Measurements from ENCODE around the gene FBLIM1. TPM values are rescaled to one million over a fixed set of nuclear protein-coding genes. Genes with fewer than 3 reads are reported as not detected.

FBLIM1 gene
- total RNA-seq, 1 experiment from 2014 or later = 25.6 TPM

- no peaks in the 10 kb centered on the region for H3K27me3 Mint-ChIP-seq (ENCODE audit: unreplicated experiment)
- CTCF ChIA-PET = interaction anchor here (0.6 kb wide), 1 partner anchor 65 kb away, joined by 3 read pairs; no protein-coding TSS in a partner anchor
- H3K4me3 Mint-ChIP-seq (ENCODE audit: low read depth, unreplicated experiment) = peak overlapping the region; percentile 39
- intact Hi-C loops (cut with micrococcal nuclease; ENCODE audit: unreplicated experiment) = loop anchor here (5.0 to 10.0 kb wide), 2 partner anchors 51 to 119 kb away; partner anchors contain the start of gene SPEN
- no peak for DNase-seq
- no peak for TF ChIP-seq CTCF (IDR thresholded peaks at IDR 0.05; ENCODE audit: unreplicated experiment)
- H3K27ac Mint-ChIP-seq (ENCODE audit: unreplicated experiment) = peak overlapping the region; percentile 96
- H3K4me1 Mint-ChIP-seq (ENCODE audit: low read depth, unreplicated experiment) = peaks cover 44% of the 10 kb centered on the region
- H3K36me3 Mint-ChIP-seq (ENCODE audit: insufficient read depth, unreplicated experiment) = peaks cover 50% of the 10 kb centered on the region
- H3K9me3 Mint-ChIP-seq (ENCODE audit: low read depth, unreplicated experiment) = no peaks in the 10 kb centered on the region
- no TSS peak for BruUV-seq (replicated peaks)
Observed at GRCh38 chr1:15796086-15796462, 37.5 kb downstream of the FBLIM1 start.

GRCh38 chr1:15797614-15798390 lies 39.2 kb downstream of the FBLIM1 start:
- Mint-ChIP-seq H3K4me3 (ENCODE audit: low read depth, unreplicated experiment) (peak overlapping the region; percentile 18), H3K36me3 (ENCODE audit: insufficient read depth, unreplicated experiment) (peaks cover 54% of the 10 kb centered on the region), H3K9me3 (ENCODE audit: low read depth, unreplicated experiment) (no peaks in the 10 kb centered on the region), H3K27ac (ENCODE audit: unreplicated experiment) (peak overlapping the region; percentile 96), H3K4me1 (ENCODE audit: low read depth, unreplicated experiment) (peaks cover 58% of the 10 kb centered on the region), H3K27me3 (ENCODE audit: unreplicated experiment) (no peaks in the 10 kb centered on the region)
- no peak for DNase-seq
- no TSS peak for BruUV-seq (replicated peaks)
- no peak for TF ChIP-seq CTCF (IDR thresholded peaks at IDR 0.05; ENCODE audit: unreplicated experiment)
- CTCF ChIA-PET = interaction anchor here (0.7 kb wide), 1 partner anchor 118 kb away, joined by 3 read pairs; no protein-coding TSS in a partner anchor
- intact Hi-C loops (cut with micrococcal nuclease; ENCODE audit: unreplicated experiment) = loop anchor here (5.0 to 10.0 kb wide), 2 partner anchors 49 to 117 kb away; partner anchors contain the start of gene SPEN

GRCh38 chr1:15799004-15799867 lies 40.6 kb downstream of the FBLIM1 start:
- Mint-ChIP-seq H3K4me3 (ENCODE audit: low read depth, unreplicated experiment) (peak overlapping the region; percentile 70), H3K27ac (ENCODE audit: unreplicated experiment) (peak overlapping the region; percentile 99), H3K4me1 (ENCODE audit: low read depth, unreplicated experiment) (peaks cover 58% of the 10 kb centered on the region), H3K36me3 (ENCODE audit: insufficient read depth, unreplicated experiment) (peaks cover 54% of the 10 kb centered on the region), H3K27me3 (ENCODE audit: unreplicated experiment) (no peaks in the 10 kb centered on the region), H3K9me3 (ENCODE audit: low read depth, unreplicated experiment) (no peaks in the 10 kb centered on the region)
- intact Hi-C loops (cut with micrococcal nuclease; ENCODE audit: unreplicated experiment) = loop anchor here (5.0 to 10.0 kb wide), 2 partner anchors 48 to 116 kb away; partner anchors contain the start of gene SPEN
- BruUV-seq (replicated peaks) = TSS peak; percentile 55
- CTCF ChIA-PET = interaction anchor here (0.5 to 3.1 kb wide), 4 partner anchors 16 to 165 kb away, joined by 3 to 10 read pairs (median 6); no protein-coding TSS in a partner anchor
- peak; percentile 84 for DNase-seq
- TF ChIP-seq CTCF (IDR thresholded peaks at IDR 0.05; ENCODE audit: unreplicated experiment) = no peak

All from Calu3 (cell line).